GM19025 (cell line): ENCODE data around the gene AAMP.
A peak's percentile ranks its signal among the peaks of the same experiment; 100 is the strongest.
"Not testable (repeated sequence)": the region's sequence is repeated elsewhere in the genome, so short reads cannot be mapped to it uniquely, and the experiment has no call there.

Experiments
- ATAC-seq: cut with Tn5 transposase; IDR thresholded peaks from one replicate; pipeline ENCODE4 v1.9.1; 2021; ENCODE audit warnings: mild to moderate bottlenecking, low read depth, moderate library complexity; ENCODE audit not compliant: unreplicated experiment

Gene AAMP

DNA sequence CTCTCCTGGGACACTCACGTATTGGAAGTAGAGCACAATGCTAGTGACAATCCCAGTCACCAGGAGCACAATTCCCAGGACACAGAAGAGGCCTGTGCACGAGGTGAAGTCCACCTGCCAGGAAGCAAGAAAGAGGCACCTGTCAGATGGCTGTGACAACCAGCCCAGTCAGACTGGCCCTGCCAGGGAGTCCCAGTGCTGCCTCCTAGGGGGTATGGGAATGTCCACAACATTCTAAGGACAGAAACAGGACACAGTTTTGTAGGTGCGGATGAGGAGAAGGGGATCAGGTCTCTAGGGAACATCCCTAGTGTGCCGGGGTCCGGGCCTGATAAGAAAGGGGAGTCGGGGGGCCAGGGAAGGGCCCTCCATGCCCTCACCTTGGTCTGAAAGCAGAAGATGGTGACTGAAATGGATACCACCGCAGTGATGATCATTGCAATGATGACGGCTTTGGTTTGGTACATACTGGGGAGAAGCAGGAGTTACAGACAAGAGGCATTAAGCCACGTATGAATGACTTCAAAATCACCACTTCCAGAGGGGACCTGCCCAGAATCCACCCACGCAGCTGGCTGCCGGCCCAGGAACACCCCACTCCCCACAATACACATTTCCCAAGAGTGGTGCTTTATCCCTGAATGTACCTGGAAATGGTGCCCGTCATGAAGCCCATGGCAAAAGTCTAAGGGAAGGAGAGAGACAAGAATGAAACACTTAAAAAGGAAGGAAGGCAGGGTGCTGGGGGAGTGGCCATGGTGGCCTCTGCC, 7.2 kb upstream of the AAMP start:
- ATAC-seq = no peak

DNA sequence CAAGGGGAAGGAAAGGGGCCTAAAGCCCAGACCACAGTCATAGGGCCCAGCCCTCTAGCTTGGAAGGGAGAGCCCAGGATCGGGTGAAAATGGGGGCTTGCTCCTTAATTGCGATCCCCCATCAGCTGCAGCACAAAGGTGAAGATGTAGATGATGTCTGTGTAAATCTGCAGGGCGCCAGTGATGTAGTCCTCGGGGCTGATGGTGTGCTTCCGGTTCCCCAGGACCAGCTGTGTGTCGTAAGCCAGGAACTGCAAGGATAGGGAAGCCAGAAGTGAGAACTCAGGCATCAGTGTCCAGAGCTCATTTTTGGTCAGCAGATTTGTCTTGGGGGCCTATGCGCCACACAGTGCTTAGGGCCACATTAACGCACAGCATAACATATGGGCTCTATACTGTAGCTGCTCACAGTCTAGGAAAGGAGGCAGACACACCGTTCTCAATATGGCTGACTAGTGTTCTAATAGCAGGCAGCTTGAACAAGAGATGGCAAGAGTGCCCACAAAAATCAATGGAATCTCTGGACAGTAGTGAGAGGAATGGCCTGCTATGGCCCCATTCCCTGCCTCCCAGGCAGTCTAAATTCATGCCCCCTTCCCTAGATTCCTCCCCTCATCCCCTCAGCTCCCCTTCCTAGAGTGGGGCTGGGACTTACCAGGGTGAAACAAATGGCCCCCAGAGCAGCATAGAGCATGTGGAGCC, 5.6 kb upstream of the AAMP start:
- no peak for ATAC-seq

DNA sequence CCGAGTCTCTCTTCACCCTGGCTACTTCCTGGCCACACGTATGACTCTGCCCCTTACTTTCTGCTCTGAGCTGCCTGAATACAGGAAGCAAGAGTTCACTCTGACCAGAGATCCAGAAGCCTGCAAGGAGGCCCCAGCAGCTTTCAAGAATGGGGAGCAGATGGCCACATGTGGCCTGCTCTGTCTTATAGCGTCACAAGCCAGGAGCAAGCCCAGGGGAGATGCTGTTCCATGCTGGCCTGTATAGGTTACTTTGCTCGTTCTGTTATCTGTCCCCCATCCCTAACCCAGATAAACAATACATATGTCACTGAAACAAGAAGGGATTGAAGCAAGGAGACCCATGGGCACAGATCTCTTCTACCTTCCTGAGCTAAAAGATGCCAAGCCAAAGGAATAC, 4.6 kb upstream of the AAMP start:
- ATAC-seq = no peak

DNA sequence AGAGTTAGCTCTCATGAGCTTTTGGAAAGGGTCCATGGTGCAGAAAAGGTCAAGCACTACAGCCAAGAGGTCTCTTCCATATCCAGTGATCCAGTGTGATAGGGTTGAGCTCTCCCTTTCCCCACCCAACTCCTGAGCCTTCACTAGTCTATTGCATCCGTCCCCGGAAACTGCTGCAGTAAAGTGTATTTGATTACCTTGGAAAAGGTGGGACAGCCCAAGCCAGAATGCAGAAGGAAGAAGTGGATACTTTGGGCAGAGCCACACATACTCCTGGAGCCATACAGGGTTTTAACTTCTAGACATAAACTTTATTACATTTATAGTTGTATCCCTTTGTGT, 3.9 kb upstream of the AAMP start:
- no peak for ATAC-seq

DNA sequence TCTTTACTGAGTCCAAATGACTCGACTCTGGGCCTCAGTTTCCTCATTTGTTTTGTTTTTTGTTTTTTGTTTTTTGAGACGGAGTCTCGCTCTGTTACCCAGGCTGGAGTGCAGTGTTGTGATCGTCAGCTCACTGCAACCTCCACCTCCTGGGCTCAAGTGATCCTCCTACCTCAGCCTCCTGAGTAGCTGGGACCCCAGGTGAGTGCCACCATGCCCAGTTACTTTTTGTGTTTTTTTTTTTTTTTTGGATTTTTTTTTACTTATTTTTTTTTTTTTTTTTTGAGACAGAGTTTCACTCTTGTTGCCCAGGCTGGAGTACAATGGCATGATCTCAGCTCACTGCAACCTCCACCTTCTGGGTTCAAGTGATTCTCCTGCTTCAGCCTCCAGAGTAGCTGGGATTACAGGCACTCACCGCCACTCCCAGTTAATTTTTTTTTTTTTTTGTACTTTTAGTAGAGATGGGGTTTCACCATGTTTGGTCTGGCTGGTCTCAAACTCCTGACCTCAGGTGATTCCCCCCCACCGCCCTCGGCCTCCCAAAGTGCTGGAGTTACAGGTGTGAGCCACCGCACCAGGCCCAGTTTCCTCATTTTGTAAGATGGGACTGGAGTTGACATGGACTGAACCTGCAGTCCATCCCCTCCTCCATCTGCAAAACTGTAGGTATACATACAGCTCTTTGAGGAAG, 3.4 kb upstream of the AAMP start:
- not testable (repeated sequence) for ATAC-seq

DNA sequence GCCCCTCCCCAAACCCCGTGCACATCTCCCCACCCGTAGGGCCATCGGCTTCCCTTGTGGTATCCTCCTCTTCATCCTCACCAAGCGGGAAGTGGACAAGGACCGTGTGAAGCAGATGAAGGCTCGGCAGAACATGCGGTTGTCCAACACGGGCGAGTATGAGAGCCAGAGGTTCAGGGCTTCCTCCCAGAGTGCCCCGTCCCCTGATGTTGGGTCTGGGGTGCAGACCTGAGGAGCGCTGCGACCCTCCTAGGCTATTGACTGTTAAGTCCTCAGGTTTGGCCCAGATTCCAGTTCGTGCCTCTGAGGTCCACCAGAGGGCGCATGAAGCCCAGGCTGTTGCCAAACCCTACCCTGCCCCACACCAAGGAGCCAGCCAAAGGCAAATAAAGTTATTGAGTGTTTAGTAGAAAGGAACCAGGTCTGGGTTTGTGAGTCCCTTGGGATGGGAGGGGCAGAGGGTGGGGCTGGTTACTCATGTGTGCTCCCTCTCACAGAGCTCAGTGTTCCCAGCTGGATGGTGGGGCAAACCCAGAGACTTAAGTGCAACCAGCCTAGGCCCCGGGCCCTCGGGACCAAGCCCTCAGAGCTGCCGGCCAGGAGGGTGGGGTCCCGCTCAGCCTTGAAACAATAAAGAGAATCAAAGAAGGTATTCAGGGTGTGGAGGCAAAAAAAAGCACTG, 2.7 kb upstream of the AAMP start:
- peak; percentile 20 for ATAC-seq

DNA sequence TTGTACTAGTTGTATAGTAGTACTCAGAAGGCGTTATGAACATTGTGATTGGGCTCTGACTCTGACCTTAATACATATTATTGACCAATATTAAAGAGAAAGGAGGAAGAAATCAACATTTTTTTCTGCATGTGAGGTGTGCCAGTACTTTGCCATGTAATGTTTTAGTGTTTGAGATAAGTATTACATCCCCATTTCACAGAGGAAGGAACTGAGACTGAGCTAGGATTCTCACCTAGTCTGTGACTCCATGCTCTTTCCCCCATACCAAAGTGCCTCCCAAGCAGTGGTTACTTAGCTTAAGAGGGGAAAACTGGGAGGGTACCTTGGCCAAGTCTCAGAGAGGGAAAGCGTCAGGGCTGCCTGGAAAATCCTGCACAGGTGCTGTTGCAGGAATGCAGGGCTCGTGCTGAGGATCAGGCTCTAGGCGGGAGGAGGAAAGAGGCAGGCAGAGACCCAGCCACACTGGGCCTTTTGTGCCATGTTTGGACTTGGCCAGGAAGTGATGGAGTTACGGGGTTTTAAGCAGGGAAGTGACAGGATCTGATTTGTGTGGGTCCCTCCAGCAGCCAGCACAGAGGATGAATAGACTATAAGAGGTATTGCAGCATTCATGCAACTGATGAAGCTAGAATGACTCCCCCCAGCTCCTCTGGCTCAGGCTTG, 2.1 kb upstream of the AAMP start:
- no peak for ATAC-seq

DNA sequence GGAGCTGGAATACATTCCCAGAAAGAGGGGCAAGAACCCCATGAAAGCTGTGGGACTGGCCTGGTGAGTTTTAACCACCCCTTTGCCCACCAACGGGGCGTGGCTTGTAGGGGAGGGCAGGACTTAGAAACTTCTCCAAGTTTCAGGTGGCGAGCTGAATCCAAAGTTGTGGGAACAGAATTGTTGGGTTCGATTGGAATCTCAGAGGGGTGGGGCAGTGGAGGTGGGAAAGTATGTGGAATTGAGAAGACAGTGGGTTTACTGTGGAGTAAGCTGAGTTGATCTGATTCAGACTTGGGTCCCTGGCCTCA, 1.5 kb upstream of the AAMP start:
- ATAC-seq = no peak

DNA sequence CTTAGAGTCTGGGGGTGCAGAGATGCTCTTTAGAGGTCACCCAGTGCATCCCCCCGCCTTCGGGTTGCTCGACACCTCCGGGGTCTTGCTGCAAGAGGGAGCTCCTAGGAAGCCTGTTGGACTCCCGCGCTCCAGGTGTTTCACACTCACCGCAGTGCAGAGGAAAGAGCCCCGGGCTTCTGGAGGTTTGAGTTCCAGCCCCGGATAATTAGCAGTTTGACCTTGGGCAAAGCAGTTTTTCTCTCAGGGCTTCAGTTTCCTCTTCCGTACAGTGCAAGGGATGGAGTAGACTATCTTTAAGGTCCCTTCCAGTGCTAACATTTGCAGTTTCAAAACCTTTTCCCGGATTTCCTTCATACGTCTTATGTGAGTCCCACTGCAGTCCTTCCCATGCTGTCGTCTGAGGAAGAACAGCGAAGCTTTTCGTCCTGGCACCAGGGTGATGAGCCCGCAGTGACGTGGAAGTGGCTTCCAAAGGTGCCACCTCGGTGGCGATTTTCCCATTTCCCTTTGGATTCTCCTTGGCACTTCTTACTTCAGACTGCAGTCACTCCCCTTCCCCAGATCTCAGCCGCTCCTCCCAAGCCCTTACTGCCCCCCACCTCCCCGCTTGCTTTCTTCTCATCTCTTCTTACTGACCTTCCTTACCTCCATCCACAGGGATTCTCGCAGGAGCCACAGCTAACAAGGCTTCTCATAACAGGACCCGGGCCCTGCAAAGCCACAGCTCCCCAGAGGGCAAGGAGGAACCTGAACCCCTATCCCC, 967 bp upstream of the AAMP start:
- ATAC-seq = no peak

DNA sequence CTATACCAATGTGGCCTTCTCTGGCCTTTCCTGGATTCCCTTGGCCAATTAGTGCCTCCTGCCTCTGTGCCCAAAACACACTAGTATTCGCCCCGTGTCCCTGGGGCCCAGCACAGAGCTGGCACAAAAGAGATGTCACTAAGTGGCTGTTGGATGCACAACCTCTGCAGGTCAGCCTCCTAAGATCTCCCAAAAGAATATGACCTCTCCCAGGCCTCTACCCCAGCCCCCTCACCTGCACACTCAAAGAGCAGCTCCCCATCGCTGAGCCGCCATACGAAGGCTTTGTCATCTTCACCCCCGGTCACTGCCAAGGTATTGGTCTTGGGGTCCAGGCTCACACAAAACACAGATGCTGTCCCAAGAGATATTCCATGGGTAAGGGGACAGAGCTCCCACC, 2.7 kb downstream of the AAMP start:
- ATAC-seq = no peak

DNA sequence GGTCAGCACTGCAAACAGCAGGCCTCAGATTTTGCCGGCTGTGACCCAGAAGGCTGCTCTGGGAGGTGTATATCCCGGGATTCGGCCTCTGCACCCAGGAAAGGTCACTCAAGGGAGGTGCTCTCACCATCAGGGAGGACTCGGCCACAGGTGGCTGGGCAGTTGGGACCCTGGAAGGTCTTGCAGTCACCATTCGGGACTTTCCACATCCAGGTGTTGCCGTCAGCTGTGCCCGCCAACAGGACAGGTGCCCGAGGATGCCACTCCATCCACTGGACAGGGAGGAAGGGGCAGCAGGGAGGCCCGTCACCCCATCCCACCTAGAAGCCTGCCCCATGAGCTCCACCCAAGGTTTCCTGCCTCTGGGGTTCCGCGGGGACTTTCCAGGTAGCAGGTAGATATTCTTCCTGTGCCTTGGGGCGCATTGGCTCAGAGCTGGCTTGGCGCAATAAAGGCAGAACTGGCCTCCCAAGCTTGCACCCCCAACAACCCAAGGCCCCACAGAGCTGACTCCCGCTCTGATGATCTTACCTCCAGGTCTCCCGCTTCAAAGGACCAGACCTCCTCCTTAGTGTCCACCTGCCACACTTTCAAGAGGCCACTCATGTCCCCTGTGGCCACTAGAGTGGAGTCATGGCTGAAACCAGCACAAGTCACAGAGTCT, 3.5 kb downstream of the AAMP start:
- ATAC-seq = no peak

DNA sequence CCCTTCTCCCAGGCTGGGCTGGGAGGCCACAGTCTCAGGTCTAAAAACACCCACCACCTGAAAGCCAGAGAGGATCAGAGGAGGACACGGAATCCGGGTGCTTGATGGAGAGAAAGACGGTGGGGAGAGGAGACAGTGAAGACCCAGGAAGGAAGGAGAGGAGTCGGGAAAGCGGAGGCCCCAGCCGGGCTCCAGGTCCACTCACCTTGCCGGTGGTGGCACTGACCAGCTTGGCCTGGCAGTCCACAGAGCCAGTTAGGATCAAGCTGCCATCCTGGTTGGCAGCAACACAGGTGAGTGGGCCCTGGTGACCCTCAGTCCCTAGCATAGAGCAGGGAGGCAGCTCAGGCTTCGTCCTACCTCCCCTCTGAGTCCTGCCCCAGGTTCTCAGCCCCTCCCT, 4.3 kb downstream of the AAMP start:
- no peak for ATAC-seq

DNA sequence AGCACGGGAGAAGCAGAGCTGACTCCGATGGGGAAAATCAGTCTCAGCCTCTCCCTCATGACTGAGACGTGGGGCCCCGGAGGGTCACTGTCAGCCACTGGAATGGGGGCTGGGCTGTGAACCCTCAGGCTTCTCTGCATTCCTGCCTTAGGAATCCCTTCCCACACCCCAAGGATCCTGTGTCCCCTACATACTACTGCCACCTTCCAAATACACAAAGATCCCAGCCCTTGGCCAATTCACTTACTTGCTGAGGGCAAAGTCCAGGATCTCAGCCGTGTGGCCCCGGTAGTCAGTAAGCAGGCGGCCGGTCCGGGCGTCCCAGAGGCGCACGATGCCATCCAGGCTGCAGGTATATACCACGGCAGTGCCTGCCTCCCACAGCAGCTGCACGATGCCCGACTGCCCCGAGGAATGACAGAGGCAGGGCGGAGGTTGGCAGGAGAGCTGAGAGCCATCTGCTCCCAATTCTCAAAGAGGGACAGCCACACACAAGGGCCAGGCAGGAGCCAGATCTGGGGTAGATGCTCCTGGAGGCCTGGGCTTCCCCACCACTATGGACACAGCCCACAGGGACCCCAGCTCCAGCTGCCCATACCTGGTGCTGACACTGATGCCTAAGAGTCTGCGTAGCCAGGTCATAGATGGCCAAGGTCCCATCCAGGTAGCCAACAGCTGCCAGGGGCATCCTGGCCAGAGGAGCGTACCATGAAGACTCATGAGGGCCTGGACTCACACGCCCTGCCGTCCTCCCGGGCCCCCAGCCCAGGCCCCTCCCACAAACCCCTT, 5.0 kb downstream of the AAMP start:
- ATAC-seq = no peak

DNA sequence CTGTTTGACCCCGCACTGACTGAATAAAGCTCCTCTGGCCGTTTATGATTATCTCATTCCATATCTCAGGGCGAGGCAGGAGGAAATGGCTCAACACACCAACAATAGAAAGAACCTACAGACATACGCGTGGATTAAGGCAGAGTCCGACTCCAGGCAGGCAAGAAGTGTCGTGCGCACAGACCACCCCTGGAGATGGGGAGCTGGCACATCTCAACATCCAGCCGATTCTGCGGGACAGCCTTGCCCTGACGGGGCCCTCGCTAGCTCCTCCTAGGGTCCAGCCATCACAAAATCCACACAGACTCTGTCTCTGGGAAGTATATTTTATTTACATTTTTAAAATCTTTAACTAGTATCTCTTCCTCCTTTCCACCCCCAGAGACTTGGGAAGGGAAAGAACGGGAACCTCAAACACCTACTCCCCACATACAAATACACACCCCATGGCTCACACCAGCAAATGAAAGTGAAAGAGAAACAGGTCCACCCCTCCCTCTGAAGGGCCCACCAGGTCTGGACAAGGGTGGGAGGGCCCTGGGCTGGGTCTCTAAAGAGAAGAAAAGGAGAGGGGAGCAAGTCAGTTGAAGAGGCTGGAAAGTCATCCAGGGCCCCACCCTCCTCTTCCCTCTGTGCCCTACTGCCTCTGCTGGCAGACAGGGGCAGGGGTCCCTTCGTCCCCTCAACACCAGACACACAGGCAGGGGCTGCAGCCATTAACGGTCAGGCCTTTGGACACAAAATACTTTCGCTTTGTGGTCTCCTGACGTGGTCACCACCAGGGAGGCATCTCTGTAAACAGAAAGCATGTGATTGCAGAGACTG, 5.9 kb downstream of the AAMP start:
- ATAC-seq = no peak

DNA sequence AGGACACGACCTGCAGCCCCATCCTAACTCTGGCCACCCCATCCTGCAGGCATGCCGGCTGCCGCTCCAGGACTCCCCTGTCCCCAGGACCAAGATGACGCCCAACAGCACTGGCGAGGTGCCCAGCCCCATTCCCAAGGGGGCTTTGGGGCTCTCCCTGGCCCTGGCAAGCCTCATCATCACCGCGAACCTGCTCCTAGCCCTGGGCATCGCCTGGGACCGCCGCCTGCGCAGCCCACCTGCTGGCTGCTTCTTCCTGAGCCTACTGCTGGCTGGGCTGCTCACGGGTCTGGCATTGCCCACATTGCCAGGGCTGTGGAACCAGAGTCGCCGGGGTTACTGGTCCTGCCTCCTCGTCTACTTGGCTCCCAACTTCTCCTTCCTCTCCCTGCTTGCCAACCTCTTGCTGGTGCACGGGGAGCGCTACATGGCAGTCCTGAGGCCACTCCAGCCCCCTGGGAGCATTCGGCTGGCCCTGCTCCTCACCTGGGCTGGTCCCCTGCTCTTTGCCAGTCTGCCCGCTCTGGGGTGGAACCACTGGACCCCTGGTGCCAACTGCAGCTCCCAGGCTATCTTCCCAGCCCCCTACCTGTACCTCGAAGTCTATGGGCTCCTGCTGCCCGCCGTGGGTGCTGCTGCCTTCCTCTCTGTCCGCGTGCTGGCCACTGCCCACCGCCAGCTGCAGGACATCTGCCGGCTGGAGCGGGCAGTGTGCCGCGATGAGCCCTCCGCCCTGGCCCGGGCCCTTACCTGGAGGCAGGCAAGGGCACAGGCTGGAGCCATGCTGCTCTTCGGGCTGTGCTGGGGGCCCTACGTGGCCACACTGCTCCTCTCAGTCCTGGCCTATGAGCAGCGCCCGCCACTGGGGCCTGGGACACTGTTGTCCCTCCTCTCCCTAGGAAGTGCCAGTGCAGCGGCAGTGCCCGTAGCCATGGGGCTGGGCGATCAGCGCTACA, 7.0 kb downstream of the AAMP start:
- no peak for ATAC-seq

DNA sequence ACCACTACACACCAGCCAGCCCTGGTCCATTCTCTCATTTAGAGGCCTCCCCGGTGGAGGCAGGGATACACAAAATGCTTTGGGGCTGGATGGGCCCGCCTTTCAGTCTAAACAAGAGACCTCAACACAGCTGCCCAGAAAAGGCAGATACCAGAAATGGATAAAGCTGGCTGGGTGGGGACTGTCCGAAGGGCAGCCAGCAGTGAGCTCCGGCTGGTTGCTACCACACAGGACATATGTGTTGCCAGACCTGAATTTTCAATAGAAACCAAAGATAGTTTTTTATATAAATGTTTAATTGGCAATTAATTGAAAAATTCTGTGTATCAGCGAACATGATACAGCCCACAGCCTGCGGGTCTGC, 7.7 kb downstream of the AAMP start:
- no peak for ATAC-seq
